WERI-Rb-1 (cell line): ENCODE results near the gene NELL2.

Source experiments
- DNase-seq: peaks from one replicate; pipeline ENCODE4 v3.0.0-alpha.2; 2020
- H3K27ac ChIP-seq: fragments of 250-450 bp; sonication (Bioruptor Pico); 2 replicates; pipeline ENCODE4 v1.5.1; 2020; ENCODE audit warnings: mild to moderate bottlenecking, moderate library complexity
- H3K27me3 ChIP-seq: fragments of 250-450 bp; sonication (Bioruptor Pico); 2 replicates; pipeline ENCODE4 v1.5.1; 2021; ENCODE audit warnings: mild to moderate bottlenecking, low read depth, moderate library complexity; ENCODE audit not compliant: insufficient read depth, severe bottlenecking
- H3K36me3 ChIP-seq: fragments of 250-450 bp; sonication (Bioruptor Pico); 2 replicates; pipeline ENCODE4 v1.5.1; 2020; ENCODE audit warnings: mild to moderate bottlenecking, moderate library complexity
- H3K4me3 ChIP-seq: 2 replicates; pipeline ENCODE4 v1.5.1; 2011; ENCODE audit warnings: low read depth, mild to moderate bottlenecking, control low read depth, low read length
- H3K9me3 ChIP-seq: fragments of 250-450 bp; sonication (Bioruptor Pico); 2 replicates; pipeline ENCODE4 v1.5.1; 2021; ENCODE audit warnings: mild to moderate bottlenecking, moderate library complexity; ENCODE audit not compliant: severe bottlenecking
- TF ChIP-seq, protein P1 (sequence below): IDR thresholded peaks from 2 replicates; pipeline ENCODE4 v1.5.1; 2011; ENCODE audit warnings: low read depth, mild to moderate bottlenecking, control low read depth, inconsistent platforms, low read length

Gene NELL2

DNA sequence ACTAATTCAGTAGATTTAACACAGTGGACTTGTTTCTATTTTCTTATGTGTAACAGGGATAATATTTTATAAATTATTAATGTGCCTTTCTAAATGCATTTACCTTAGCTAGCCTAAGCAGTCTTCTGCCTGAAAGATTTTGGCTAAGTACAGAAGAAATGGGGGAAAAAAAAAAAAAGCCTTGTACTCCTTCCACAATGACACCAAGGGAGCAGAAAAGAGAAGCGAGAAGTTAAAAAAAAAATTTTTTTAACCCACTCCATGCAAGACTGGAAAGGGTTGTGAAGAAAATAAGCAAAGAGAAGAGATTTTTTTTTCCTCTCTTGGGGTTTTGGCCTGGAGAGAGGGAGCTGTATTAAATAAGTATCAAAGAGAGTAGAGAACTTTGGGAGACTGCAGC is 28.7 kb downstream of the NELL2 start:
- Histone ChIP-seq H3K27ac (no peak overlapping the region), H3K36me3 (no peaks in the 10 kb centered on the region), H3K9me3 (no peaks in the 10 kb centered on the region), H3K27me3 (no peaks in the 10 kb centered on the region), H3K4me3 (no peak overlapping the region)
- TF ChIP-seq, protein P1, sequence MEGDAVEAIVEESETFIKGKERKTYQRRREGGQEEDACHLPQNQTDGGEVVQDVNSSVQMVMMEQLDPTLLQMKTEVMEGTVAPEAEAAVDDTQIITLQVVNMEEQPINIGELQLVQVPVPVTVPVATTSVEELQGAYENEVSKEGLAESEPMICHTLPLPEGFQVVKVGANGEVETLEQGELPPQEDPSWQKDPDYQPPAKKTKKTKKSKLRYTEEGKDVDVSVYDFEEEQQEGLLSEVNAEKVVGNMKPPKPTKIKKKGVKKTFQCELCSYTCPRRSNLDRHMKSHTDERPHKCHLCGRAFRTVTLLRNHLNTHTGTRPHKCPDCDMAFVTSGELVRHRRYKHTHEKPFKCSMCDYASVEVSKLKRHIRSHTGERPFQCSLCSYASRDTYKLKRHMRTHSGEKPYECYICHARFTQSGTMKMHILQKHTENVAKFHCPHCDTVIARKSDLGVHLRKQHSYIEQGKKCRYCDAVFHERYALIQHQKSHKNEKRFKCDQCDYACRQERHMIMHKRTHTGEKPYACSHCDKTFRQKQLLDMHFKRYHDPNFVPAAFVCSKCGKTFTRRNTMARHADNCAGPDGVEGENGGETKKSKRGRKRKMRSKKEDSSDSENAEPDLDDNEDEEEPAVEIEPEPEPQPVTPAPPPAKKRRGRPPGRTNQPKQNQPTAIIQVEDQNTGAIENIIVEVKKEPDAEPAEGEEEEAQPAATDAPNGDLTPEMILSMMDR = no peak
- DNase-seq = no peak

DNA sequence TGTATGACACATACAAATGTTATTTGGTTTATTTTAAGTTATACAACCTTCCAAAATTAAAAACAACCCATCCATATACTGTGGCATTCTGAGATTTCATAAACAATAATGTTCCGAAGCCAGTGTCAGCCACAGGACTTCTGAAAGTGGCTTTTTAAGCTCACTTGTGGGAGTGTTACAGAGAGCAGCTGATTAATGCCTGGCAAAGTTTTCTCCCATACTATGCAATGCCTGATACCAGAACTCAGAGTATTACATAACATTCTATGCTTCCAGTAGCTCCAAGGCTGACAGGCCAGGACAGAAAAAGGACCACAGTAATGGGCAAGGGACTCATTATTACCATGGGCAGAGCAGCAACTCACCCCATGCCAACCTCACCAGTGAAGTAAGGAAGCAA is 29.3 kb downstream of the NELL2 start:
- DNase-seq = no peak
- no peak overlapping the region for H3K27ac ChIP-seq
- no peaks in the 10 kb centered on the region for H3K36me3 ChIP-seq
- no peaks in the 10 kb centered on the region for H3K9me3 ChIP-seq
- H3K27me3 ChIP-seq = no peaks in the 10 kb centered on the region
- TF ChIP-seq, protein P1 = no peak
- no peak overlapping the region for H3K4me3 ChIP-seq

DNA sequence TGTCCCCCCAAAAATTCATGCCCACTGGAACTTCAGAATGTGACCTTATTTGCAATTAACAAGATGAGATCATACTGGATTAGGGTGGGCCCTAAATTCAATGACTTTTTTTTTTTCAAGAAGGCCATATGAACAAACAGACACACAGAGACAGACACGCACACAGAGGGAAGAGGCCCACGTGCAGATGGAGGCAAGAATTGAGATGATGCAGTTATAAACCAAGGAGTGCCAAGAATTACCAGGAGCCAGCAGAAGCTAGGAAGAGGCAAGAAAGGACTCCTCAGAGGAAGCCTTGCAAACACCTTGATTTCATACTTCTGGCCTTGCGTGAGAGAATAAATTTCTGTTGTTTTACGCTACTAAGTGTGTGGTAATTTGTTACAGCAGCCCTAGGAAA is 33.4 kb downstream of the NELL2 start:
- H3K36me3 ChIP-seq = no peaks in the 10 kb centered on the region
- H3K27me3 ChIP-seq = no peaks in the 10 kb centered on the region
- H3K27ac ChIP-seq = no peak overlapping the region
- TF ChIP-seq, protein P1 = no peak
- no peak overlapping the region for H3K4me3 ChIP-seq
- DNase-seq = no peak
- H3K9me3 ChIP-seq = no peaks in the 10 kb centered on the region

DNA sequence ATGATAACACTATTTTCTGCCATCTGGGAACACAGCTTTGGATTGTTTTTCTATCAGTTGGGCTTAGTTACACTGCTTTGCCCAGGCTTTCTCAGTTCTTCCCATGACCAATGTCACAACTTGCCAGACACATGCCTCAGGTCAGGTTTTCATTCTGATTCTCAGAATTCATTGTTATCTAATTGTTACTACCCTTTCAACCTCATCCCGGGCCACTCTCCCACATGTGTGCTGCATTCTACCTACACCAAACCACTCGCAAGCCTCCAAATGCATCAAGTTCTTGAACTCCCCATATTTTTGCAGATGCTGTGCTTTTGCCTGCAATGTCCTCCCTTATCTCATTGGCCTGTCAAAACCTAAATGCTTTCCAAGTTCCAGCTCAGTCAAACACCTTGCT is 36.3 kb downstream of the NELL2 start:
- H3K36me3 ChIP-seq = no peaks in the 10 kb centered on the region
- TF ChIP-seq, protein P1 = no peak
- no peaks in the 10 kb centered on the region for H3K27me3 ChIP-seq
- H3K4me3 ChIP-seq = no peak overlapping the region
- H3K9me3 ChIP-seq = no peaks in the 10 kb centered on the region
- no peak overlapping the region for H3K27ac ChIP-seq
- no peak for DNase-seq

DNA sequence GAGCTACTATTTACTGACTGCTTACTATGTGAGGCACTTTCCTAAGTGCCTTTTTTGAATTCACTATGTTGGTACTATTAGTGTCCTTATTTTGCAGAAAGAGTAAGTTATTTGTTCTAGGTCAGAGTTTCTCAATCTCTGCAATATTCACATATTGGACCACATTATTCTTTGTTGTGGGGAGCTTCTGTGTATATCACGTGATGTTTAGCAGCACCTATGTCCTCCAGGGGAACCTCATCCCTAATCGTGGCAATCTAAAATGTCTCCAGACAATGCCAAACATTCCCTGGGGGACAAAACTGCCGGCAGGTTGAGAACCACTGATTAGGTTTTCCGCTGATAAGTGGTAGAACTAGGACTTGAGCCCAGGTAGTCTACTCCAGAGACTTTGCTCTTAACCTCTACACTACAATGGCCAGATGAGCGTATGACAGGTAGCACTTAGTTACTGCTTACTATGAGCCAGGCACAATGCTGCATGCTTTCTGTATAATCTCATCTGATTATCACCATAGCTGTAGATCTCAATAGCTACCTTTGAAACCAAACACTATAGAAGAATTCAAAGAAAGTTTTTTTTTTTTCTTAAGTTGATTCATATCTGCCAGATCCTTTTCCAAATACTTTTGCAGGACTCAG is 38.9 kb downstream of the NELL2 start:
- no peak for DNase-seq
- Histone ChIP-seq H3K9me3 (no peaks in the 10 kb centered on the region), H3K36me3 (no peaks in the 10 kb centered on the region), H3K27ac (no peak overlapping the region), H3K27me3 (no peaks in the 10 kb centered on the region), H3K4me3 (no peak overlapping the region)
- TF ChIP-seq, protein P1 = no peak
